GM12878 (cell line): Measurements from ENCODE around the gene JPT1. TPM values are rescaled to one million over a fixed set of nuclear protein-coding genes. Genes with fewer than 3 reads are reported as not detected.

Source experiments
- ATAC-seq: fragments of 200-7000 bp; cut with Tn5 transposase; 3 replicates; pipeline ENCODE4 v1.9.1; 2020; ENCODE audit warnings: mild to moderate bottlenecking, moderate library complexity
- BruUV-seq: library from RNA; stranded (reverse); fragments of 400-500 nt; replicated peaks from 2 replicates; lab custom pipeline; 2021; lab: Mats Ljungman, UMichigan
- CTCF ChIA-PET: fragments of 300-600 bp; sonication (Branson Sonifier 250); formaldehyde crosslinking; extraction: SDS; loops from one replicate; lab custom pipeline; 2021; ENCODE audit warnings: inconsistent platforms; lab: Yijun Ruan, JAX
- POLR2A ChIA-PET: fragments of 350-600 bp; formaldehyde crosslinking; extraction: SDS; loops from one replicate; lab custom pipeline; 2021; ENCODE audit warnings: inconsistent platforms; lab: Charles Lee
- RAD21 ChIA-PET: fragments of 300-600 bp; sonication (Branson Sonifier 250); formaldehyde crosslinking; loops from one replicate; lab custom pipeline; 2023; ENCODE audit warnings: antibody characterized with exemption; ENCODE audit not compliant: unreplicated experiment; lab: Charles Lee
- SMC1A ChIA-PET: fragments of 300-600 bp; sonication (Branson Sonifier 250); formaldehyde crosslinking; loops from one replicate; lab custom pipeline; 2023; ENCODE audit not compliant: unreplicated experiment, uncharacterized antibody; lab: Charles Lee
- DNase-seq: peaks from one replicate; pipeline ENCODE4 v3.0.0-alpha.2; 2011; ENCODE audit warnings: low read depth, low spot score
- FAIRE-seq: peaks from 3 replicates; lab custom pipeline; 2011; peaks lifted over from hg19 to GRCh38; lab: Jason Lieb, UNC
- H2AFZ ChIP-seq: 2 replicates; pipeline ENCODE4 v1.6.0; 2011; ENCODE audit warnings: low read depth, low read length, control low read depth; ENCODE audit not compliant: control insufficient read depth
- H3K27ac ChIP-seq: 2 replicates; pipeline ENCODE4 v1.5.1; 2011; ENCODE audit warnings: control low read depth; ENCODE audit not compliant: control insufficient read depth, insufficient read depth
- H3K27me3 ChIP-seq, 2 experiments: replicated peaks in 1 of 2; 2 replicates each; pipeline versions ENCODE4 v1.6.0 to v1.6.1; 2011; ENCODE audit warnings: low read length in 1 of 2; ENCODE audit not compliant: control insufficient read depth in 2 of 2, insufficient read depth in 2 of 2
- H3K36me3 ChIP-seq, 2 experiments: 2 replicates each; pipeline ENCODE4 v1.5.1; 2011; ENCODE audit warnings: low read length in 1 of 2; ENCODE audit not compliant: control insufficient read depth in 2 of 2, insufficient read depth in 2 of 2
- H3K4me1 ChIP-seq: 2 replicates; pipeline ENCODE4 v1.6.1; 2011; ENCODE audit warnings: mild to moderate bottlenecking, low read length, moderate library complexity, mixed read lengths; ENCODE audit not compliant: control insufficient read depth, insufficient read depth
- H3K4me2 ChIP-seq: 2 replicates; pipeline ENCODE4 v1.6.0; 2011; ENCODE audit warnings: control low read depth; ENCODE audit not compliant: control insufficient read depth, insufficient read depth
- H3K4me3 ChIP-seq: fragments of 200-600 bp; sonication (generic); 2 replicates; pipeline ENCODE4 v1.5.1; 2016
- H3K79me2 ChIP-seq: 2 replicates; pipeline ENCODE4 v1.6.0; 2011; ENCODE audit warnings: low read length; ENCODE audit not compliant: control insufficient read depth, insufficient read depth
- H3K9ac ChIP-seq: 2 replicates; pipeline ENCODE4 v1.8.0; 2011; ENCODE audit warnings: low read length, control low read depth, mixed read lengths; ENCODE audit not compliant: control insufficient read depth, insufficient read depth
- H3K9me3 ChIP-seq: replicated peaks from 3 replicates; pipeline ENCODE4 v1.5.1; 2011; ENCODE audit warnings: mild to moderate bottlenecking, low read length; ENCODE audit not compliant: control insufficient read depth, insufficient read depth
- H4K20me1 ChIP-seq: 2 replicates; pipeline ENCODE4 v1.6.0; 2011; ENCODE audit not compliant: control insufficient read depth, insufficient read depth
- BRCA1 ChIP-seq: IDR thresholded peaks from 2 replicates; pipeline ENCODE4 v1.6.1; 2011; ENCODE audit warnings: low read depth, low read length, improper control_type of control experiment
- FOXK2 ChIP-seq: fragments of 450-650 bp; IDR thresholded peaks from 2 replicates; pipeline ENCODE4 v1.6.1; 2017; ENCODE audit warnings: mild to moderate bottlenecking, moderate library complexity
- MLLT1 ChIP-seq: fragments of 450-650 bp; IDR thresholded peaks from 2 replicates; pipeline ENCODE4 v1.6.1; 2016; ENCODE audit warnings: mild to moderate bottlenecking
- USF2 ChIP-seq: IDR thresholded peaks from 2 replicates; pipeline ENCODE4 v1.6.1; 2011; ENCODE audit warnings: low read depth, low read length, improper control_type of control experiment, borderline replicate concordance
- ZBTB11 ChIP-seq: fragments of 450-650 bp; formaldehyde crosslinking; IDR thresholded peaks from 2 replicates; pipeline ENCODE4 v1.5.0; 2022; ENCODE audit warnings: mild to moderate bottlenecking, missing genetic modification characterization
- ZNF687 ChIP-seq: fragments of 450-650 bp; IDR thresholded peaks from 2 replicates; pipeline ENCODE4 v1.6.1; 2017; ENCODE audit warnings: mild to moderate bottlenecking, moderate library complexity
- WGBS: methylation state at CpG from one replicate; pipeline ENCODE4 v1.1.6; 2016; ENCODE audit warnings: low lambda C conversion rate; ENCODE audit not compliant: insufficient replicate concordance, insufficient coverage; ENCODE audit errors: missing lambda C conversion rate; 5-methylcytosine and 5-hydroxymethylcytosine counted together
- in situ Hi-C: fragments of 300-500 bp; cut with MboI; formaldehyde crosslinking; loops from 9 replicates; pipeline ENCODE4 v1.14.3; 2018; ENCODE audit warnings: mixed read lengths
- intact Hi-C: fragments of 100-400 bp; cut with micrococcal nuclease; formaldehyde crosslinking; loops from one replicate; pipeline ENCODE4 v1.14.2; 2022; ENCODE audit not compliant: unreplicated experiment
- polyA plus RNA-seq, 11 experiments: library from polyadenylated mRNA; depleted of rRNA in 4 of 11; unstranded in 6 of 11; stranded (reverse) in 5 of 11; fragments of >200 nt; fragmentation: Nextera tagmentation in 4 of 11; fragmentation: Illumina TruSeq in 1 of 11; extraction: Ambion mirVana in 4 of 11; extraction: Trizol in 1 of 11; gene quantifications; 1 replicate in 1 of 11; 2 replicates in 10 of 11; pipeline versions ENCODE4 v1.2.1 to v1.2.3, GENCODE V29; 2011 to 2016; ENCODE audit warnings: inconsistent platforms in 2 of 11, missing spikeins in 2 of 11, low read depth in 1 of 11
- total RNA-seq, 4 experiments: library from RNA; depleted of rRNA in 3 of 4; stranded (reverse); fragments of >200 nt in 3 of 4; fragmentation: Illumina TruSeq in 1 of 4; extraction: Trizol in 1 of 4; gene quantifications; 2 replicates each; pipeline versions ENCODE4 v1.2.1 to v1.2.3, GENCODE V29; 2013 to 2021

Gene JPT1
- total and polyA plus RNA-seq, 10 of the 15 experiments (the other 5 are each of a cell fraction or from before 2014, with no cell fraction given): 79.7 to 651 (median 323) TPM

GRCh38 chr17:75093548-75094158 is 60.7 kb downstream of the JPT1 start (continued):
- no peak for TF ChIP-seq USF2
- TF ChIP-seq ZNF687: no peak
- TF ChIP-seq BRCA1: no peak

GRCh38 chr17:75091855-75092327 is 62.4 kb downstream of the JPT1 start:
- SMC1A ChIA-PET: no interaction called here
- Histone ChIP-seq H3K9me3 (no peaks in the 10 kb centered on the region), H3K27ac (no peak overlapping the region), H3K4me2 (no peak overlapping the region), H3K36me3 (no peaks in the 10 kb centered on the region), H2AFZ (no peak overlapping the region), H3K27me3 (no peaks in the 10 kb centered on the region), H3K9ac (no peak overlapping the region), H4K20me1 (no peaks in the 10 kb centered on the region), H3K79me2 (no peaks in the 10 kb centered on the region)
- CTCF ChIA-PET: interaction anchor here (1.4 to 1.7 kb wide), 2 partner anchors 13 to 14 kb away, joined by 4 to 7 read pairs; no protein-coding TSS in a partner anchor
- RAD21 ChIA-PET: no interaction called here
- intact Hi-C loops (no loop called here), in situ Hi-C loops (no loop called here)
- POLR2A ChIA-PET: no interaction called here
- 75% methylated on average over 10 of the region's 10 CpGs for WGBS
- BruUV-seq: no TSS peak
- no peak for ATAC-seq
- FAIRE-seq: no peak
- TF ChIP-seq ZBTB11 (CRISPR knock-in tag) (no peak), MLLT1 (0 out of 2 replicates have a peak, but pooled peaks have one; percentile 43), FOXK2 (peak; percentile 13; the same call in 1 of the 2 replicates)
- TF ChIP-seq, all 136 proteins: peak for 2
- Histone ChIP-seq H3K4me1 (peaks cover 13% of the 10 kb centered on the region), H3K4me3 (no peak overlapping the region)
- DNase-seq: no peak
